Measurements from ENCODE around the gene CCDC9B.

GRCh38 chr15:40333922-40334492 is 6.7 kb downstream of the CCDC9B start:
- TF ChIP-seq, protein P1, sequence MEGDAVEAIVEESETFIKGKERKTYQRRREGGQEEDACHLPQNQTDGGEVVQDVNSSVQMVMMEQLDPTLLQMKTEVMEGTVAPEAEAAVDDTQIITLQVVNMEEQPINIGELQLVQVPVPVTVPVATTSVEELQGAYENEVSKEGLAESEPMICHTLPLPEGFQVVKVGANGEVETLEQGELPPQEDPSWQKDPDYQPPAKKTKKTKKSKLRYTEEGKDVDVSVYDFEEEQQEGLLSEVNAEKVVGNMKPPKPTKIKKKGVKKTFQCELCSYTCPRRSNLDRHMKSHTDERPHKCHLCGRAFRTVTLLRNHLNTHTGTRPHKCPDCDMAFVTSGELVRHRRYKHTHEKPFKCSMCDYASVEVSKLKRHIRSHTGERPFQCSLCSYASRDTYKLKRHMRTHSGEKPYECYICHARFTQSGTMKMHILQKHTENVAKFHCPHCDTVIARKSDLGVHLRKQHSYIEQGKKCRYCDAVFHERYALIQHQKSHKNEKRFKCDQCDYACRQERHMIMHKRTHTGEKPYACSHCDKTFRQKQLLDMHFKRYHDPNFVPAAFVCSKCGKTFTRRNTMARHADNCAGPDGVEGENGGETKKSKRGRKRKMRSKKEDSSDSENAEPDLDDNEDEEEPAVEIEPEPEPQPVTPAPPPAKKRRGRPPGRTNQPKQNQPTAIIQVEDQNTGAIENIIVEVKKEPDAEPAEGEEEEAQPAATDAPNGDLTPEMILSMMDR (IDR thresholded peaks at IDR 0.05; ENCODE audit: insufficient read depth, low read length), result no peak
- TF ChIP-seq POLR2AphosphoS5 (IDR thresholded peaks at IDR 0.05; ENCODE audit: low read depth), result peak; percentile 58
- TF ChIP-seq, protein P2, sequence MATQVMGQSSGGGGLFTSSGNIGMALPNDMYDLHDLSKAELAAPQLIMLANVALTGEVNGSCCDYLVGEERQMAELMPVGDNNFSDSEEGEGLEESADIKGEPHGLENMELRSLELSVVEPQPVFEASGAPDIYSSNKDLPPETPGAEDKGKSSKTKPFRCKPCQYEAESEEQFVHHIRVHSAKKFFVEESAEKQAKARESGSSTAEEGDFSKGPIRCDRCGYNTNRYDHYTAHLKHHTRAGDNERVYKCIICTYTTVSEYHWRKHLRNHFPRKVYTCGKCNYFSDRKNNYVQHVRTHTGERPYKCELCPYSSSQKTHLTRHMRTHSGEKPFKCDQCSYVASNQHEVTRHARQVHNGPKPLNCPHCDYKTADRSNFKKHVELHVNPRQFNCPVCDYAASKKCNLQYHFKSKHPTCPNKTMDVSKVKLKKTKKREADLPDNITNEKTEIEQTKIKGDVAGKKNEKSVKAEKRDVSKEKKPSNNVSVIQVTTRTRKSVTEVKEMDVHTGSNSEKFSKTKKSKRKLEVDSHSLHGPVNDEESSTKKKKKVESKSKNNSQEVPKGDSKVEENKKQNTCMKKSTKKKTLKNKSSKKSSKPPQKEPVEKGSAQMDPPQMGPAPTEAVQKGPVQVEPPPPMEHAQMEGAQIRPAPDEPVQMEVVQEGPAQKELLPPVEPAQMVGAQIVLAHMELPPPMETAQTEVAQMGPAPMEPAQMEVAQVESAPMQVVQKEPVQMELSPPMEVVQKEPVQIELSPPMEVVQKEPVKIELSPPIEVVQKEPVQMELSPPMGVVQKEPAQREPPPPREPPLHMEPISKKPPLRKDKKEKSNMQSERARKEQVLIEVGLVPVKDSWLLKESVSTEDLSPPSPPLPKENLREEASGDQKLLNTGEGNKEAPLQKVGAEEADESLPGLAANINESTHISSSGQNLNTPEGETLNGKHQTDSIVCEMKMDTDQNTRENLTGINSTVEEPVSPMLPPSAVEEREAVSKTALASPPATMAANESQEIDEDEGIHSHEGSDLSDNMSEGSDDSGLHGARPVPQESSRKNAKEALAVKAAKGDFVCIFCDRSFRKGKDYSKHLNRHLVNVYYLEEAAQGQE (IDR thresholded peaks at IDR 0.05; ENCODE audit: insufficient replicate concordance, low read depth), result no peak

All from HL-60 (cell line).